ENCODE measurements around the gene CNBP. TPM values are rescaled to one million over a fixed set of nuclear protein-coding genes. Genes with fewer than 3 reads are reported as not detected.
A peak's percentile ranks its signal among the peaks of the same experiment; 100 is the strongest.

The CNBP gene
- total and polyA plus RNA-seq, 9 of the 15 experiments (the other 6 are each of a cell fraction or from before 2014, with no cell fraction given), result 284 to 717 (median 412) TPM

GRCh38 chr3:129211772-129212171, 28.1 kb upstream of the CNBP start (continued):
- TF ChIP-seq ZBTB43 (CRISPR knock-in tag; IDR thresholded peaks at IDR 0.05), result no peak
- TF ChIP-seq ZNF592 (IDR thresholded peaks at IDR 0.05), result peak; percentile 70
- 0 out of 2 replicates have a peak, but pooled peaks have one; percentile 50 for TF ChIP-seq SMARCC2 (IDR thresholded peaks at IDR 0.05; ENCODE audit: low read depth)
- TF ChIP-seq PKNOX1 (IDR thresholded peaks at IDR 0.05), result peak; percentile 22; the same call in 1 of the 2 replicates
- peak; percentile 36; the same call in 1 of the 2 replicates for TF ChIP-seq MTA3 (IDR thresholded peaks at IDR 0.05; ENCODE audit: borderline replicate concordance)
- no peak for TF ChIP-seq TRIM24 (IDR thresholded peaks at IDR 0.05)
- no peak for TF ChIP-seq ZKSCAN8 (CRISPR knock-in tag; IDR thresholded peaks at IDR 0.05)
- TF ChIP-seq NRF1 (conservative IDR thresholded peaks at IDR 0.05 in 1 of 2, IDR thresholded peaks at IDR 0.05 in 1 of 2), result peak; percentile 54 to 59
- TF ChIP-seq ETV1 (tag; conservative IDR thresholded peaks at IDR 0.05; ENCODE audit: low read depth), result peak; percentile 48; the same call in 1 of the 2 replicates
- peak; percentile 92 for TF ChIP-seq NFE2 (IDR thresholded peaks at IDR 0.05; ENCODE audit: low read depth)
- TF ChIP-seq MAFK (IDR thresholded peaks at IDR 0.05; ENCODE audit: low read length), result peak; percentile 63
- no peak for TF ChIP-seq CBX5 (IDR thresholded peaks at IDR 0.05; ENCODE audit: borderline replicate concordance, low read depth)
- no peak for TF ChIP-seq NFATC3 (IDR thresholded peaks at IDR 0.05)
- TF ChIP-seq MYNN (IDR thresholded peaks at IDR 0.05), result peak; percentile 63; the same call in 1 of the 2 replicates
- no peak for TF ChIP-seq MYNN (CRISPR knock-in tag; IDR thresholded peaks at IDR 0.05)

Measured in K562 (cell line).